Body of pancreas (tissue), 4 donors: ENCODE measurements around the gene ZBTB20. TPM values are rescaled to one million over a fixed set of nuclear protein-coding genes. Genes with fewer than 3 reads are reported as not detected.

Source experiments
- ATAC-seq: fragments of 150-250 bp; one replicate; pipeline ENCODE4 v1.9.1; 2016
- DNase-seq, 4 donors: peaks; one replicate each; pipeline ENCODE4 v3.0.0-alpha.2; 2019
- H3K27ac ChIP-seq, 4 donors: fragments of 200-600 bp; sonication (generic); 1 replicate in 3 of 4; 2 replicates in 1 of 4; pipeline versions ENCODE4 v1.5.1 to v1.6.1; 2016 to 2019; ENCODE audit warnings: mild to moderate bottlenecking in 1 of 4, mixed read lengths in 1 of 4, moderate library complexity in 1 of 4
- H3K27me3 ChIP-seq, 2 donors: fragments of 200-600 bp; sonication (generic); one replicate each; pipeline ENCODE4 v1.6.0; 2016; ENCODE audit warnings: mild to moderate bottlenecking in 1 of 2
- H3K36me3 ChIP-seq, 2 donors: fragments of 200-600 bp; sonication (generic); replicated peaks in 1 of 2; 2 replicates each; pipeline ENCODE4 v1.5.1; 2016; ENCODE audit warnings: low read depth in 2 of 2; ENCODE audit not compliant: insufficient read depth in 1 of 2
- H3K4me1 ChIP-seq: fragments of 200-600 bp; sonication (generic); one replicate; pipeline ENCODE4 v1.6.0; 2016
- H3K4me3 ChIP-seq, 2 donors: fragments of 200-600 bp; sonication (generic); 1 replicate in 1 of 2; 2 replicates in 1 of 2; pipeline ENCODE4 v1.5.1; 2016 to 2019
- H3K9me3 ChIP-seq, 3 donors: fragments of 200-600 bp; sonication (generic); 1 replicate in 2 of 3; 2 replicates in 1 of 3; pipeline ENCODE4 v1.5.1; 2016
- CTCF ChIP-seq, 7 experiments: fragments of 450-650 bp in 4 of 7; fragments of 200-600 bp in 3 of 7; sonication (generic) in 3 of 7; IDR thresholded peaks; one replicate each; pipeline ENCODE4 v1.5.1; 2016 to 2019; ENCODE audit warnings: antibody characterized with exemption in 7 of 7
- POLR2A ChIP-seq, 3 donors: fragments of 450-650 bp; IDR thresholded peaks; one replicate each; pipeline ENCODE4 v1.6.1; 2016; ENCODE audit warnings: antibody characterized with exemption in 3 of 3, mild to moderate bottlenecking in 2 of 3
- WGBS, 2 donors: methylation state at CpG; one replicate each; pipeline ENCODE4 v1.1.5; 2017; 5-methylcytosine and 5-hydroxymethylcytosine counted together
- intact Hi-C: fragments of 100-400 bp; cut with DNase I; formaldehyde crosslinking; loops from one replicate; pipeline ENCODE4 v1.15.1; 2023
- total RNA-seq, 2 donors: library from RNA; depleted of rRNA; stranded (reverse); fragments of >200 nt; gene quantifications; one replicate each; pipeline ENCODE4 v1.1.0, GENCODE V29; 2016

The ZBTB20 gene
- total RNA-seq, 2 donors from 2014 or later: 48.3 to 77.1 TPM

DNA sequence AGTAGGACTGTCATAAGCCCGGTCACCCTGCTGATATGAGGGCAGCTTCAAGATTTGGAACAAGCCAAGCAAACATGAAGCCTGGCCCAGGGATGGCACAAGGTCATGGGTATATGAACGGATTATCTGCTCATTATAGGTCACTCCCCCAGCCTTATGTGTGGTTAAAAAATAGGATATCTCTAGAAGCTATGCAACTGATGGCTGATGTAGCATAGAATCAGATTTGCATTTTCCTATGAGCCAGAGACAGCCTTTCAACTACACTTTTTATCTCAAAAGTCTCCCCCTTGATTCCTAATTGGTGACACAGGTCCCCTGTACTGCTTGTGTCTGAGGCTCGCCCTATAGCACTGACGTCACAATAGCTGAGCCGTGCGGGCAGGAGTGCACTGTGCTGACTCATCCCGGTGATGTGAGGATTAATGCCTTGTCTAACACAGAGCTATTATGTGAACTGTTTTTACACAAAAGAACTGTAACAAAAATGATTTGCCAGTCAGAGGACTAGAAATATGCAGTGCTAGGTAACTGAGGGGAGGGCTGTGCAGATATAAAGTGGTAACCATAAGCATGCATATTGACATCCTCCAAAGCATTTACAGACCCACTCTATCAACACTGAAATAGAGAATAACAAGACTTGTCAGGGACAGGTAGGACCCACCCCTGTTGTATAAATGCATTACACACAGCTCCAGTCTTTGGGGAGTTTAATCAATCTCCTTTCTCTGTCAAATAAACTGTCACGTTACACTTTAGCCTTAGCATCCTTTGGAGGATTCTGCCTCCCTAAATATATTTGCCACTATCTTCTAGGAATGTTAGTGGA lies 648.3 kb downstream of the ZBTB20 start:
- Histone ChIP-seq H3K4me3 (no peak overlapping the region), H3K36me3 (no peaks in the 10 kb centered on the region), H3K9me3 (no peaks in the 10 kb centered on the region), H3K27ac (no peak overlapping the region), H3K4me1 (peaks cover 6% of the 10 kb centered on the region), H3K27me3 (no peaks in the 10 kb centered on the region)
- WGBS, 2 donors: 88 to 90% methylated on average over 8 of the region's 8 CpGs
- no peak for ATAC-seq
- DNase-seq: peak in 1 of 4 donors; percentile 11
- TF ChIP-seq POLR2A (IDR thresholded peaks at IDR 0.05) (no peak), CTCF (IDR thresholded peaks at IDR 0.05) (no peak)
- intact Hi-C loops: no loop called here

DNA sequence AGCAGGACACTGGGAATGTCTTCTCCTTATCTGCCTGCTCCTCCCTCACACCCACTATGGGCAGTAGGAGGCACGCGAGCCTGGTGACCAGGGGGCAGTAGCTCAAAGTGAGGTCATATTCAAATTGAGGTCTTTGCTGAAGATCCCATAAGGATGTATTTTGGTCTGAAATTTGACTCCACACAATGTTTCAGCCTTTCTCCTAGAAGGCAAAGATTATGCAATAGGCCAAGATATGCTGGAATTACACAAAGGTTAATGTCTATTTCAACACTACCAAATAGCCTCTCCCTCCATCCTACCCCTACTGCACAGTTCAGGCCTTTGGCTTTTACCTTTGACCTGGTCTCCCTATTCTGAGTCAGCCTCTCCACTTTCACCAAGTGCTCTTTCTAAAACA lies 650.2 kb downstream of the ZBTB20 start:
- Histone ChIP-seq H3K4me1 (peaks cover 6% of the 10 kb centered on the region), H3K4me3 (no peak overlapping the region), H3K27me3 (no peaks in the 10 kb centered on the region), H3K36me3 (no peaks in the 10 kb centered on the region), H3K27ac (no peak overlapping the region), H3K9me3 (no peaks in the 10 kb centered on the region)
- intact Hi-C loops: no loop called here
- ATAC-seq (peak; percentile 35), DNase-seq (no peak)
- 83% methylated on average over 2 of the region's 2 CpGs for WGBS, 2 donors
- TF ChIP-seq CTCF (IDR thresholded peaks at IDR 0.05) (no peak), POLR2A (IDR thresholded peaks at IDR 0.05) (no peak)

DNA sequence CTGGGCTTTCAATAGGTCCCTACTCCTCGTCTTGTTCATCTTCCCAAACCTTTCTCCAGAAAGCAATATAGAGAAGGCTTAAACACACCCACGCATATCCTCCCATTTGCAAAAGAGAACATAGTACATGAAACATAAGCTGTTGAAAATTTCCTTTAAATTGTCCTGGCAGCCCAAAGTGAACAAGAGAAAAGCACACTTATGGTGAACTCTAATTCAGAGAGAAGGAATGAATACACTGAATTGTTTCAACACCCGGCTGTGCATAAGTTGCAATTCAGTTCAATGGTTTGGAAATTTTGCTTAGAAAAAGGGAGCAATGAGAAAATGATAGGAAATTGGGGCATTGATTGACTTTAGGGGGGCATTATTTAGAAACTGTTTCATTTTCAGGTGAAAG lies 650.6 kb downstream of the ZBTB20 start:
- Histone ChIP-seq H3K4me1 (peaks cover 6% of the 10 kb centered on the region), H3K27me3 (no peaks in the 10 kb centered on the region), H3K9me3 (no peaks in the 10 kb centered on the region), H3K27ac (no peak overlapping the region), H3K36me3 (no peaks in the 10 kb centered on the region), H3K4me3 (no peak overlapping the region)
- DNase-seq: no peak
- intact Hi-C loops: no loop called here
- TF ChIP-seq CTCF (IDR thresholded peaks at IDR 0.05): no peak
- TF ChIP-seq POLR2A (IDR thresholded peaks at IDR 0.05): no peak
- WGBS, 2 donors: 97% methylated on average over 3 of the region's 3 CpGs
- no peak for ATAC-seq

DNA sequence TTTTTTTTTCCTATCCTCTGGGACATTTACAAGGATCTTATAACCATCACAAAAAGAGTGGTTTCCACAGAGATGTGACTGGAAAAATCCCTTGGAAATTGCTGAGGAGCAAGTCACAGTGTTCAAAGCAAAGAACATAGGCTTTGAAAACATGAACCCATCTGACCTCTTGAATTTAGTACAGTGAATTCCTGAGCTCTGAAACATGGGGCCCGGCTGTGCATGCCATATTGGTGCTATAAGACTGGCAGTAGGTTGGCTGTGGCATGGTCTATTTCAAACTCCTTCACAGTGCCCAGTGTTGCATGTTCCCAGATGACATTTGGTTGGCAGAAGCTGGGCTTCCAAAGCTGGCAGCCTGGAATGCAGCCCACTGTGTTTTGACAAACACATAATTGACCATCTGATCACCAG lies 651.1 kb downstream of the ZBTB20 start:
- Histone ChIP-seq H3K27me3 (no peaks in the 10 kb centered on the region), H3K27ac (no peak overlapping the region), H3K4me1 (peaks cover 6% of the 10 kb centered on the region), H3K4me3 (no peak overlapping the region), H3K9me3 (no peaks in the 10 kb centered on the region), H3K36me3 (no peaks in the 10 kb centered on the region)
- ATAC-seq (no peak), DNase-seq (no peak)
- 73 to 77% methylated on average over 1 of the region's 1 CpG for WGBS, 2 donors
- TF ChIP-seq CTCF (IDR thresholded peaks at IDR 0.05): no peak
- TF ChIP-seq POLR2A (IDR thresholded peaks at IDR 0.05): no peak
- intact Hi-C loops: no loop called here

- no peak for TF ChIP-seq POLR2A (IDR thresholded peaks at IDR 0.05)
- no peak for TF ChIP-seq CTCF (IDR thresholded peaks at IDR 0.05)
- no peak for ATAC-seq
- Histone ChIP-seq H3K36me3 (no peaks in the 10 kb centered on the region), H3K27ac (no peak overlapping the region), H3K9me3 (no peaks in the 10 kb centered on the region), H3K4me3 (no peak overlapping the region), H3K27me3 (no peaks in the 10 kb centered on the region), H3K4me1 (peaks cover 6% of the 10 kb centered on the region)
- no peak for DNase-seq
- 92 to 100% methylated on average over 1 of the region's 1 CpG for WGBS, 2 donors
- intact Hi-C loops: no loop called here
Measured at GRCh38 chr3:114494498-114494897, 652.6 kb downstream of the ZBTB20 start.
